SK-N-SH treated with all-trans-retinoic acid at 6 μM for 48 hours (cell line): ENCODE results near the gene TMEM219.
A peak's percentile ranks its signal among the peaks of the same experiment; 100 is the strongest.

ENCODE experiments used
- ATAC-seq: fragments of 200-7000 bp; cut with Tn5 transposase; 3 replicates; pipeline ENCODE4 v1.9.1; 2020; ENCODE audit warnings: mild to moderate bottlenecking, moderate library complexity
- ARNTL ChIP-seq: fragments of 450-650 bp; formaldehyde crosslinking; IDR thresholded peaks from 2 replicates; pipeline ENCODE4 v1.5.0; 2020; ENCODE audit warnings: low read depth, mild to moderate bottlenecking, moderate library complexity, borderline replicate concordance
- BACH2 ChIP-seq: fragments of 250-450 bp; sonication (Bioruptor Pico); IDR thresholded peaks from 2 replicates; pipeline ENCODE4 v1.9.0; 2021; ENCODE audit warnings: mild to moderate bottlenecking, borderline replicate concordance
- CSDC2 ChIP-seq: fragments of 250-450 bp; sonication (Bioruptor Pico); IDR thresholded peaks from 2 replicates; pipeline ENCODE4 v1.5.0; 2020; ENCODE audit warnings: mild to moderate bottlenecking, moderate library complexity
- CSRNP3 ChIP-seq: fragments of 250-450 bp; sonication (Bioruptor Pico); IDR thresholded peaks from 2 replicates; pipeline ENCODE4 v1.5.1; 2021; ENCODE audit warnings: mild to moderate bottlenecking, moderate library complexity
- ESRRG ChIP-seq: fragments of 250-450 bp; sonication (Bioruptor Pico); IDR thresholded peaks from 2 replicates; pipeline ENCODE4 v1.6.1; 2021; ENCODE audit warnings: mild to moderate bottlenecking
- GLIS3 ChIP-seq: fragments of 250-450 bp; sonication (Bioruptor Pico); IDR thresholded peaks from 2 replicates; pipeline ENCODE4 v1.5.0; 2020; ENCODE audit warnings: mild to moderate bottlenecking, moderate library complexity
- ISL1 ChIP-seq: fragments of 250-450 bp; sonication (Bioruptor Pico); IDR thresholded peaks from 2 replicates; pipeline ENCODE4 v2.1.2; 2022; ENCODE audit warnings: mild to moderate bottlenecking, moderate library complexity
- PATZ1 ChIP-seq: fragments of 250-450 bp; sonication (Bioruptor Pico); IDR thresholded peaks from 2 replicates; pipeline ENCODE4 v1.8.0; 2020; ENCODE audit warnings: mild to moderate bottlenecking, moderate library complexity, borderline replicate concordance
- POU6F1 ChIP-seq: fragments of 250-450 bp; sonication (Bioruptor Pico); IDR thresholded peaks from 2 replicates; pipeline ENCODE4 v1.8.0; 2021; ENCODE audit warnings: low read depth, mild to moderate bottlenecking, moderate library complexity, borderline replicate concordance
- SNAI2 ChIP-seq: fragments of 250-450 bp; sonication (Bioruptor Pico); IDR thresholded peaks from 2 replicates; pipeline ENCODE4 v1.5.0; 2020; ENCODE audit warnings: mild to moderate bottlenecking, moderate library complexity
- TCF4 ChIP-seq: fragments of 250-450 bp; sonication (Bioruptor Pico); IDR thresholded peaks from 2 replicates; pipeline ENCODE4 v1.8.0; 2021; ENCODE audit warnings: mild to moderate bottlenecking, moderate library complexity, borderline replicate concordance
- TOX ChIP-seq: fragments of 250-450 bp; sonication (Bioruptor Pico); IDR thresholded peaks from 2 replicates; pipeline ENCODE4 v1.8.0; 2021; ENCODE audit warnings: mild to moderate bottlenecking, moderate library complexity, borderline replicate concordance
- TSHZ2 ChIP-seq: fragments of 250-450 bp; sonication (Bioruptor Pico); IDR thresholded peaks from 2 replicates; pipeline ENCODE4 v1.5.0; 2020; ENCODE audit warnings: mild to moderate bottlenecking, moderate library complexity
- ZC3H10 ChIP-seq: fragments of 250-450 bp; sonication (Bioruptor Pico); IDR thresholded peaks from 2 replicates; pipeline ENCODE4 v1.5.1; 2021; ENCODE audit warnings: mild to moderate bottlenecking, moderate library complexity
- ZFP3 ChIP-seq: fragments of 250-450 bp; sonication (Bioruptor Pico); IDR thresholded peaks from 2 replicates; pipeline ENCODE4 v1.5.0; 2020; ENCODE audit warnings: mild to moderate bottlenecking, moderate library complexity
- ZFP30 ChIP-seq: fragments of 450-650 bp; formaldehyde crosslinking; IDR thresholded peaks from 2 replicates; pipeline ENCODE4 v1.5.0; 2022; ENCODE audit warnings: mild to moderate bottlenecking, moderate library complexity
- ZNF565 ChIP-seq: fragments of 450-650 bp; formaldehyde crosslinking; conservative IDR thresholded peaks from 2 replicates; pipeline ENCODE4 v1.5.0; 2020; ENCODE audit warnings: low read depth, mild to moderate bottlenecking, moderate library complexity
- ZNF70 ChIP-seq: fragments of 450-650 bp; formaldehyde crosslinking; IDR thresholded peaks from 2 replicates; pipeline ENCODE4 v1.5.0; 2020; ENCODE audit warnings: mild to moderate bottlenecking, moderate library complexity
- ZNF8 ChIP-seq: fragments of 450-650 bp; formaldehyde crosslinking; IDR thresholded peaks from 2 replicates; pipeline ENCODE4 v1.5.0; 2020; ENCODE audit warnings: mild to moderate bottlenecking, moderate library complexity
- TF ChIP-seq, protein P1 (sequence below): fragments of 250-450 bp; sonication (Bioruptor Pico); IDR thresholded peaks from 2 replicates; pipeline ENCODE4 v1.5.1; 2020; ENCODE audit warnings: low read depth, mild to moderate bottlenecking, moderate library complexity

TMEM219 gene

DNA sequence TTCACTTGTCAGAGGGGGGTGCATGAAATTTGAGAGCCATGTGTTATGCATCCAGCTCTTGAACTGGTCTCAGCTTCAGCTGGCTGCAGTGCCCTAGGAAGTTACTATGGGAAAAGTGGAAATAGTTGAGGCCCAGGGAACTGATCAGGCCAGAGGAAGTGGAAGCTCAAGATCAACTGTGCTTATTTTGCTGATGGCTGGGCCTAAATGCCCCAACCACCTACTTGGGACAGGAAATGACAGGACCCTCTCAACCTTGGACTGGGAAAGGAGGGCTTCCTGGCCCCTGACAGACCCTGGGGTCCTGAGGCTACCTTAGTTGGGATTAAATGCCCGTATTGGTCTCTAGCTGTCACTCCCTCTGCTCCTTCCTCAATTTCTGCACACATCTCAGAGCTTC is 10.6 kb downstream of the TMEM219 start:
- TF ChIP-seq PATZ1, result no peak
- TF ChIP-seq ZNF70 (CRISPR knock-in tag), result no peak
- no peak for TF ChIP-seq ZFP30 (CRISPR knock-in tag)
- no peak for TF ChIP-seq GLIS3
- no peak for TF ChIP-seq ISL1 (CRISPR knock-in tag)
- no peak for ATAC-seq

GRCh38 chr16:29972992-29973383 is 11.1 kb downstream of the TMEM219 start:
- TF ChIP-seq PATZ1 (no peak), ZC3H10 (CRISPR knock-in tag) (no peak), ZNF565 (no peak), TOX (CRISPR knock-in tag) (no peak), BACH2 (no peak), POU6F1 (CRISPR knock-in tag) (no peak), CSDC2 (CRISPR knock-in tag) (no peak), SNAI2 (CRISPR knock-in tag) (no peak), TSHZ2 (no peak), ZNF8 (CRISPR knock-in tag) (no peak), ISL1 (CRISPR knock-in tag) (no peak), TCF4 (CRISPR knock-in tag) (no peak), ARNTL (no peak), GLIS3 (no peak)
- TF ChIP-seq, protein P1, sequence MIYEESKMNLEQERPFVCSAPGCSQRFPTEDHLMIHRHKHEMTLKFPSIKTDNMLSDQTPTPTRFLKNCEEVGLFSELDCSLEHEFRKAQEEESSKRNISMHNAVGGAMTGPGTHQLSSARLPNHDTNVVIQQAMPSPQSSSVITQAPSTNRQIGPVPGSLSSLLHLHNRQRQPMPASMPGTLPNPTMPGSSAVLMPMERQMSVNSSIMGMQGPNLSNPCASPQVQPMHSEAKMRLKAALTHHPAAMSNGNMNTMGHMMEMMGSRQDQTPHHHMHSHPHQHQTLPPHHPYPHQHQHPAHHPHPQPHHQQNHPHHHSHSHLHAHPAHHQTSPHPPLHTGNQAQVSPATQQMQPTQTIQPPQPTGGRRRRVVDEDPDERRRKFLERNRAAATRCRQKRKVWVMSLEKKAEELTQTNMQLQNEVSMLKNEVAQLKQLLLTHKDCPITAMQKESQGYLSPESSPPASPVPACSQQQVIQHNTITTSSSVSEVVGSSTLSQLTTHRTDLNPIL (CRISPR knock-in tag), result no peak
- no peak for ATAC-seq

- peak; percentile 98 for ATAC-seq
- TF ChIP-seq CSRNP3 (CRISPR knock-in tag) (no peak), ZFP3 (CRISPR knock-in tag) (no peak), TCF4 (CRISPR knock-in tag) (no peak), POU6F1 (CRISPR knock-in tag) (no peak), PATZ1 (no peak), GLIS3 (no peak), ESRRG (CRISPR knock-in tag) (no peak), ZFP30 (CRISPR knock-in tag) (no peak), ZC3H10 (CRISPR knock-in tag) (no peak)
These were observed 11.7 kb downstream of the TMEM219 start, which contains the start of gene TAOK2 for GRCh38 chr16:29973384-29974246. Gene TAOK2 (plus strand): TSS chr16:29973868. CDS start chr16:29977773, 3,905 bp downstream.
